Esophagus muscularis mucosa (tissue), 3 donors: ENCODE measurements around the gene SLN.

Experiments used
- POLR2AphosphoS5 ChIP-seq, 2 donors: sonication (generic); formaldehyde crosslinking; IDR thresholded peaks; one replicate each; pipeline ENCODE4 v1.6.1; 2017; ENCODE audit warnings: antibody characterized with exemption in 2 of 2
- TF ChIP-seq, protein P1 (sequence below), 3 experiments: fragments of 200-600 bp in 2 of 3; fragments of 450-650 bp in 1 of 3; sonication (generic) in 2 of 3; IDR thresholded peaks; one replicate each; pipeline ENCODE4 v1.5.1; 2017 to 2019; ENCODE audit warnings: antibody characterized with exemption in 3 of 3, mild to moderate bottlenecking in 2 of 3, moderate library complexity in 1 of 3

DNA sequence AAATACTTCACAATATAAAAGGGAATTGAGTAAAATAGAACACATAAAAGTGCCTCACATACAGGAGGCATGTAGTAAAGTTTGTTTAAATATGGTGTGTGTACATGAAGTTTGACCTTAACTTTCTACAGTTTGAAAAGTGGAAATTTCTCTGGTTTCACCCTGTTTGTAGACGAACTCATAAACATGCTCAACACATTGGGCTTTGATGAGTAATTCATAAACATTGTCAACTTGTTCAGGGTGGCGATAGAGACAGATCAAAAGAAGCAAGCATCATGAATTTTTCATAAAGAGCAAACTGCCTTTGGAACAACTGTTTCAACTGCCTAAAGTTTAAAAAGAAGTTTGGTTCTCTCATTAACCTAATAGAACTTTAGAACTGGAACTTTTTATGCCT is 9.1 kb downstream of the SLN start:
- TF ChIP-seq, protein P1, sequence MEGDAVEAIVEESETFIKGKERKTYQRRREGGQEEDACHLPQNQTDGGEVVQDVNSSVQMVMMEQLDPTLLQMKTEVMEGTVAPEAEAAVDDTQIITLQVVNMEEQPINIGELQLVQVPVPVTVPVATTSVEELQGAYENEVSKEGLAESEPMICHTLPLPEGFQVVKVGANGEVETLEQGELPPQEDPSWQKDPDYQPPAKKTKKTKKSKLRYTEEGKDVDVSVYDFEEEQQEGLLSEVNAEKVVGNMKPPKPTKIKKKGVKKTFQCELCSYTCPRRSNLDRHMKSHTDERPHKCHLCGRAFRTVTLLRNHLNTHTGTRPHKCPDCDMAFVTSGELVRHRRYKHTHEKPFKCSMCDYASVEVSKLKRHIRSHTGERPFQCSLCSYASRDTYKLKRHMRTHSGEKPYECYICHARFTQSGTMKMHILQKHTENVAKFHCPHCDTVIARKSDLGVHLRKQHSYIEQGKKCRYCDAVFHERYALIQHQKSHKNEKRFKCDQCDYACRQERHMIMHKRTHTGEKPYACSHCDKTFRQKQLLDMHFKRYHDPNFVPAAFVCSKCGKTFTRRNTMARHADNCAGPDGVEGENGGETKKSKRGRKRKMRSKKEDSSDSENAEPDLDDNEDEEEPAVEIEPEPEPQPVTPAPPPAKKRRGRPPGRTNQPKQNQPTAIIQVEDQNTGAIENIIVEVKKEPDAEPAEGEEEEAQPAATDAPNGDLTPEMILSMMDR (IDR thresholded peaks at IDR 0.05): no peak
- no peak for TF ChIP-seq POLR2AphosphoS5 (IDR thresholded peaks at IDR 0.05)
